Activated CD4-positive, alpha-beta T cell treated with anti-CD3 and anti-CD28 coated beads, Interleukin-2, Interleukin-4, amounts not matched to agents 100 ng/mL and 50 ng/mL, durations not matched to agents 16 hours and 8 hours (primary cell): Measurements from ENCODE around the gene JUND.
"Not testable (repeated sequence)": the region's sequence is repeated elsewhere in the genome, so short reads cannot be mapped to it uniquely, and the experiment has no call there.

Experiments used
- DNase-seq: peaks from one replicate; pipeline ENCODE4 v3.0.0-alpha.2; 2020; ENCODE audit warnings: low spot score

The JUND gene

DNA sequence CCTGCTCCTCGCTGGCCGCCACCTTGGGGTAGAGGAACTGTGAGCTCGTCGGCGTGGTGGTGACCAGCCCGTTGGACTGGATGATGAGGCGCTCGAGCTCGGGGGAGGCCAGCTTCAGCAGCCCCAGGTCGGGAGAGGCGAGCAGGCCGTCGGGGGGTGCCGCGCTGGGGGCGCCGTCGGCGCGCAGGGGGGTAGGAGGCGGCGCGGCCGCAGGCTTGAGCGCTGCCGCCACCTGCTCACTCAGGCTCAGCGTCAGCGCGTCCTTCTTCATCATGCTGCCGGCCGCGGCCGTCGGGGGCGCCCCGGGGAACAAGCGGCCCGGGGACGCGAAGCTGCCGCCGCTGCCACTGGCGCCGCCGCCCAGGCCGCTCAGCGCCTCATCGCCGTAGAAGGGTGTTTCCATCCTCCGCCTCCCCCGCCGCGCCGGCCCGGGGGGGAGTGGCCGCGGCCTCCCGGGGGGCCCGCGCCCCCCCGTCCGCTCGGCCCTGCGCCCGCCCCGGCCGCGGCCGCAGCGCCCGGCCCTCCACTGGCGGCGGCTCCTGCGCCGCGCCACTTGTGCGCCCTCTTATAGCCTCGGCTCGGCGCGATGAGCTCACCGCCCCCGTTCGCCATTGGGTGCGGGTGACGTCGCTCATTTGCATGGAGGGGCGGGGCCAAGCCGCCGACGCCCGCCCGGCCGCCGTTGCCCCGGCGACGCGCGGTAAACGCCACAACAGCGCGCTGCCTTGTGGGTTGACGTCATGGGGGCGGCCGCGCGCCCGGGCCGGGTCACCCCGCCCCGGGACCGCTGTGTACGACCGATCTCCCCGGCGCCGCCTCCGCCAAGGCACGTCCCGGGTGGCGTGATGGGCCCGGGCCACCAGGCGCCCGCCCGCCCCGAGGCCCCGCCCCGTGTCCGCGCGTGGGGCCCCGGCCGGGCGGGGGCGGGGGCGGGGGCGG is at the start of gene JUND:
JUND (minus strand) TSS at position 541 of the 939 bp plus-strand sequence; CDS start at position 403, 138 bp downstream.
- DNase-seq, result peak; percentile 98

- DNase-seq, result no peak
Observed at GRCh38 chr19:18330868-18331267, 49.4 kb upstream of the JUND start.

DNA sequence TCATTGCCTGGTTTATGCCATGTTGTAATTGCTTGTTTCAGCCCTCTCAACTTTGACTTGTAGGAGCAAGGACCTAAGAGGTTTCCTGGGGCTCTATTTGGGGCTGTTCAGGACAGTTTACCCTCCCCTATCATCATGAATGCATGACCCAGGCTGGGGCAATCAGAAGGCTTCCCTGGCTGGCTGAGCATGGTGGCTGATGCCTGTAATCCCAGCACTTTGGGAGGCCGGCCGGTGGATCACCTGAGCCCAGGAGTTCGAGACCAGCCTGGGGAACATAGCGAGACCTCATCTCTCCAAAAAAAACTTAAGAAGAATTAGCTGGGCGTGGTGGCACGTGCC is 47.6 kb upstream of the JUND start:
- DNase-seq, result no peak

DNA sequence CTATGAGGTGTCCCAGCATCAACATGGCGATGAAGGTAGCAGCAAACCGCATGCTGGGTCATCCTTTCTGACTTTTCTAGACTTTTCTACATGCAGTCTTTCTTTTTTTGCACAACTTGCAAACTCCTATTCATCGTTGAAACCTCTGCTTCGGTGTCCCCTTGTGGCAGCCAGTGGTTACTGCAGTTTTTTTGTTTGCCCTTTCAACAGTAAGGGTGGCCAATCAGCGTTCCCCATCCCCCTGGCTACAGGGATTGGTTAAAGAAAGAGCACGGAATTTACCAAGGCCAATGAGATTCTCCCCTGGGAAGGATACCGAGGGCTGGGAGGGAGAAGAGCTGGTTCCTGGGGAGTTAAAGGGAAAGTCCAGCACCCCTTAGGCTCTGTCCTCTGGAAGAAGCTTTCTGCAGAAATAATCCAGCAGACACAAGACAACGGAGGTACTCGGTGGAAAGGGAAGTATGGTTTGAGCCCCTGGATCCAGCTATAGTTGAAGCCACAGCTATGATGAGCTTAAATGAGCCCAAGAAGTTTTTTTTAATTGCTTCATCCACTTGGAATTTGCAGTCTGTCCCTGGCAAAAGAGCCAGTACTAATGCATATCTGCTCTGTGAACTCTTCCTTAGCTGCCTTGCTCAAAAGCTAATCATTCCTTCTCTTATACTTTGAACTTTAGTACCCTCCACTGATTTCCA is 47.1 kb upstream of the JUND start:
- peak; percentile 95 for DNase-seq

- no peak for DNase-seq
Observed at GRCh38 chr19:18326772-18327171, 45.4 kb upstream of the JUND start.

- not testable (repeated sequence) for DNase-seq
Observed at GRCh38 chr19:18324373-18324731, 42.9 kb upstream of the JUND start.

DNA sequence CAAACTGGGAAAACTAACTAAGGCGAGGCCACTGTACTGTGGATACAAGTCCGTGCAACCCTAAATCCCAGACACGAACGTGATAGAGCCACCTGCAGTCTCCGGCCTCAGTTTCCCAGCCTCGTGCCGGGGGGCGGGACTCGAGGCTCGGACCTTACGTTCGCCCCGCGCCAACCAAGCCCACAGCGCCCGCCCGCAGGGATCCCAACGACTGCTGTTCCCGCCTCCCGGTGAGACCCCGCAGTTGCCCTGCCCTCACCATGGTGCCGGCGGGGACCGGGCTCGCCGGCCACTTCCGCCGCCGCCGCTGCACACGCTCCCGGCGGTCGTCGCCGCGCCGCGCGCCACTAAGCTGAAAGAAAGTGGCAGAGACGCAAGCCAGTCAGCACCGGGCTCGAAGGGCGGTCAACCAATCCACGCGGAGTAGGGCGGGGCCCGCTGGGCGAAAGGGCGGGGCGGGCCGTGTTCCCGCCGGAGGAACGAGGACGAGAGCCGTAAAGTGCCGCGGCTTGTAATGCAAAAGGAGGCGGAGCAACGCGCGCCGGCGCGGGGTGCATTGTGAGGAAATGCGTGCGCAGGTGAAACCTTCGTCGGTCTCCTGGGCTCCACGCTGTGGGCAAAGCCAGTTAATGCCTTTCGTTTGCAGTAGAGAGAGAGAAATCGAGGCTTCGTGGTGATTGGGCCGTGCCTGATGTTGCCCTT is 41.5 kb upstream of the JUND start, which contains the start of gene LSM4:
LSM4 (minus strand) TSS at position 318 of the 702 bp plus-strand sequence; CDS start at position 262, 56 bp downstream.
- peak; percentile 100 for DNase-seq

DNA sequence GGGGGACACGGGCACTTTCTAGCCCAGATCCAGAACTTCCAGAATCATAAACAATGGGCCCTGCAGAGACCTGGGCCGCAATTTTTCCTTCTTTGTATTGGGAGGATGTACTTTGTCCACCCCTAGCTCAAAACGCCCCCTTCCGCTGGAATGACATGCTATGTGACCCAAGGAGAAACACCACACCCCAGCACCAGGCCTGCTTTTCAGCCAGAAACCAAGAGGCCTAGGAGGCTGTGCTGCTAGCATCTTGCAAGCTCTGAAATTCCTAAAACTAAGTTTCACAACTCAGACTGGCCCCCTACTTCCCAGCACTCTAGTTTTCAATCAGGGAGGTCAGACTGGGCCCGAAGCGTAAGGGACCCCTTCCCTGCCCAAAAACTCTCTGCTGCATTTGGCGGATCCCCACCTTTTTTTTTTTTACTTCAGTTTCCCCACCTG is 40.9 kb upstream of the JUND start:
- DNase-seq, result peak; percentile 69

GRCh38 chr19:18321734-18322102 is 40.3 kb upstream of the JUND start:
- DNase-seq, result peak; percentile 68

GRCh38 chr19:18320865-18321733 is 39.7 kb upstream of the JUND start:
- DNase-seq, result no peak

DNA sequence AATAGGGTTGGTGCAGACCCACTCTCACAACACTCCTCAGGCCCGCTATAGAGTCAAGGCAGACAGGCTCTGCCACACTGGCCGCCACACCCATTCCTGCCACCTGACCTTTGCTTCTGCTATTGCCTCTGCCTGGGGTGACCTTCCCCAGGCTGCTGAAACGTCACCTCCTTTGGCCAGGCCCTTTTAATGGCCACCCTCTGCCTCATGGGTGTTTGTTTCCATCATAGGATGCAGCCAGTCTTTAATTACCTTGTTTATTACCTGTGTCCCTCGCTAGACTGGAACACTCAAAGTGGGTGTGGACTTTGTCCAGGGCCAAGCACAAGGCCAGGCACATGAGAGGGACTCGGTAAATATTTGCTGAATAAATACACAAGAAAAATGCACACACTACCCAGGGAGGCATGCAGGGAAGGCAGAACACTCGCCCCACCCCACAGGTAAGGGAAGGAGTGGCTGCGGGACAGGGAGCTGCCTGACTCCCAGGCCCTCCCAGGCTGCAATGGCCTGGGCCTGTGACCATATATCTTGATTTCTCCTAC is 38.2 kb upstream of the JUND start:
- no peak for DNase-seq

GRCh38 chr19:18317961-18318800 is 36.8 kb upstream of the JUND start:
- peak; percentile 74 for DNase-seq

DNA sequence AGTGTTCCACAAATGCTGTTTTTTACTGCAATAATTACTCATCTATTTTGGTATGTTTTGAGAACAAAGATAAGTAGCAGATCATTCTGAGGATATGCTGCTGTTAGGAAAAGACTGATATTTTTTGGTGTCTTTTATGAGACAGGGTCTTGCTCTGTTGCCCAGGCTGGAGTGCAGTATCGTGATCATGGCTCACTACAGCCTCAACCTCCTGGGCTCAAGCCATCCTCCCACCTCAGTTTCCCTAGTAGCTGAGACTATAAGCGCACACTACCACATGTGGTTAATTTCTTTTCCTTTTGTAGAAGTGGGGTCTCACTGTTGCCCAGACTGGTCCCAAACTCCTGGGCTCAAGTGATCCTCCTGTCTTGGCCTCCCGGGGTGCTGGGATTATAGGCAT is 32.0 kb upstream of the JUND start:
- no peak for DNase-seq

DNA sequence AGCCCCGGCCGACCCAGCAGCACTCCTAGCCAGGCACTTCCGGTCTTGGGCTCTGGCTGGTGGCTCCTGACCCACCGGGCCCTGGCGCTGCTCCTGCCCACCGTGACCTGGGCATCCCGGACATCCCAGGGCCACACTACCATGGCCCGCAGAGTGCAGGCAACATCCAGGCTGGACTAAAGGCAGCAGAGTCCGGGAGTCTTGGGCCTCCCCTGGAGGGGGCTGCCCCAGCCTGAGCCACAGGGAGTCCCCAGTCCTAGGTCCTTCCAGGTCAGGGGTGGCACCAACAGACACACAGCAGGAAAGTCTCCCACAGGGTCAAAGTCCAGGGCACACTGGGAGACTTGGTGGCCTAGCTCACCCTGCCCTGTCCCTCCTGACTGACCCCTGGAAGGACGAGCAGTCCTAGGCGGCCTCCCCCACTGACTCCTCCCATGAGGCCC is 30.7 kb upstream of the JUND start:
- DNase-seq, result no peak

DNA sequence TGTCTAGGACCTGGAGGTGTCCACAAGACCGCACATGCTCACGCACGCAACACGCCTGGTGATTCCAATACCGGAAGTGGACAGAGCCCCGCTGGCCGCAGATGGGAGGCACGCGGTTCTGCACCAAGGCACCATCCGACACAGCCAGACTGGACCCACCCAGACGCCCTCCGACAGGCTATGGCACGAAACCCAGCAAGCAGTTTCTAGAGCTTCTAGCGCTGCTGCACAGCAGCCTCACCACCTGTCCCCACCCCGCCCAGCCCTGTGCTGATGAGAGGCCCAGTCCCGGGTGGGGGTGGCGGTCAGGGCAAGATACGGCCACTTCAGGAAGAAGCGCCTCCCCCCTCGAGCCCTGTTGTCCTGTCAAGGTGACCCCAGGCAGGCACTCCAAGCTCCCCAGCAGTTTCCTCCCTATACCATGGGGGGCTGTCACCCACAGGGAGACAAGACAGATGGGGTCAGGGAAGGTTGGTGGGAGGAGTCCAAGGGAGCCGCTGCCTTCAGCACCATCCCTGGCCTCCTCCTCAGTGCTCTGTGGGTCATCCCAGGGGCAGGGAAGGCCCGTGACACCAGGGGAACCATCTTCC is 30.2 kb upstream of the JUND start:
- no peak for DNase-seq

GRCh38 chr19:18310966-18311365 is 29.5 kb upstream of the JUND start:
- no peak for DNase-seq

DNA sequence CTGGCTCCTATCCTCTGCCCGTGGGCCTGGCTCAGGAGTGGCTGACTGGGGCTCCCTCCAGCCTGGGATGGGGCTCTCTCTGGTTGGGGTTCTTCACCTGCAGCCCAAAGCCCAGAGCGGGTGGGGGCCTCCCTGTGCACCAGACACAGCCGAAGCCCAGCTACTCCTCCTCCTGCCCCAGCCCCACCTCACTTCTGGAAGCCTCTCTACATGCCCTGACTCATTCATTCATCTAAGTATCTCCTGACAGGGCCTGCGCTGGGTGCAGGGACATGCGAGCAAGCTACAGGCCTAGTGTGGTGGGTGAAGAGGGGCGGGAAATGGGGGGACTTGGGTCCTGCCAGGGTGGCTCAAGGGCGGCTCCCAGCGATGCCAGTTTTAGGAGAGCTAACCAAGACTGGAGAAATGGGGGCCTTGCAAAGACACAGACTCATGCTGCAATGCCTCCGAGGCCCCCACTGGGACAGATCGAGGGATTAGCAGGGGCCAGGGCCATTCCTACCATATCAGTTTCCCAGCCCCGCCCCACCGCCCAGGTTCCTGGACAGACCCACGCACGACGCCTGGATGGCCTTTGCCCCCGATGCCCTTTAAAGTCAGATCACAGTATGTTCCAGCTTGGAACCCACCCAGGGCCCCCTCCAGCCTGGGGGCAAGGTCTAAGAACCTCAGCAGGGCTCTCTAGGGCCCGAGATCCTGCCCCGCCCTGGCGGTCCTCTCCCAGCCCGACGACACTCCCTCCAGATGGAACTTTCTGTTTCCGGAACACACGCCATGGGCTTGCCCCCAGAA is 28.9 kb upstream of the JUND start:
- DNase-seq, result no peak

- no peak for DNase-seq
Observed at GRCh38 chr19:18309525-18310064, 28.2 kb upstream of the JUND start.

- no peak for DNase-seq
Observed at GRCh38 chr19:18308948-18309325, 27.5 kb upstream of the JUND start.
